HG02943 (cell line): ENCODE measurements around the gene CIDEA.
"Not testable (repeated sequence)": the region's sequence is repeated elsewhere in the genome, so short reads cannot be mapped to it uniquely, and the experiment has no call there.

Experiments
- ATAC-seq: cut with Tn5 transposase; IDR thresholded peaks from one replicate; pipeline ENCODE4 v1.9.1; 2021; ENCODE audit warnings: mild to moderate bottlenecking, low read depth, moderate library complexity; ENCODE audit not compliant: unreplicated experiment

The CIDEA gene

DNA sequence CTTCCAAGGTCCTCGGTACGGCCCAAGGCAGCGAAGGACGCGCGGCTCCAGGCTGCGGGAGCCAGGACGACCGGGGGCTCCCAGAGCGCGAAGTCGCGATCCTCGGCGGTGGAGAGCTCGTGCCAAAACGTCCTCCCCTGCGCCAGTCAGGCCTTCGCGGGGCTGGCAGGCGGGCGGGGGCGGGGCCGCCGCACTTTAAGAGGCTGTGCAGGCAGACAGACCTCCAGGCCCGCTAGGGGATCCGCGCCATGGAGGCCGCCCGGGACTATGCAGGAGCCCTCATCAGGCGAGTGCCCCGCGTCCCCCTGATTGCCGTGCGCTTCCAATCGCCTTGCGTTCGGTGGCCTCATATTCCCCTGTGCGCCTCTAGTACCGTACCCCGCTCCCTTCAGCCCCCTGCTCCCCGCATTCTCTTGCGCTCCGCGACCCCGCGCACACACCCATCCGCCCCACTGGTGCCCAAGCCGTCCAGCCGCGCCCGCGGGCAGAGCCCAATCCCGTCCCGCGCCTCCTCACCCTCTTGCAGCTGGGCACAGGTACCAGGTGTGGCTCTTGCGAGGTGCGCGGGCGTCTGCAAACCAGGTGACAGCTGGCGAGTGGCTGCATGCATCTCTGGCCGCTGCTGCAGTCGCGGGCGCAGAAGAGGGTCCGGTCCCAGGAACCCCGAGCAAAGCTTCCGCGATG, at the start of gene CIDEA:
TSS of gene CIDEA (plus strand) at position 226 of the 684 bp plus-strand sequence. CDS start at position 249, 23 bp downstream.
- ATAC-seq, result no peak

- ATAC-seq, result not testable (repeated sequence)
Observed at GRCh38 chr18:12208296-12209153, 45.6 kb upstream of the CIDEA start.

GRCh38 chr18:12212308-12212707, 41.9 kb upstream of the CIDEA start:
- not testable (repeated sequence) for ATAC-seq

DNA sequence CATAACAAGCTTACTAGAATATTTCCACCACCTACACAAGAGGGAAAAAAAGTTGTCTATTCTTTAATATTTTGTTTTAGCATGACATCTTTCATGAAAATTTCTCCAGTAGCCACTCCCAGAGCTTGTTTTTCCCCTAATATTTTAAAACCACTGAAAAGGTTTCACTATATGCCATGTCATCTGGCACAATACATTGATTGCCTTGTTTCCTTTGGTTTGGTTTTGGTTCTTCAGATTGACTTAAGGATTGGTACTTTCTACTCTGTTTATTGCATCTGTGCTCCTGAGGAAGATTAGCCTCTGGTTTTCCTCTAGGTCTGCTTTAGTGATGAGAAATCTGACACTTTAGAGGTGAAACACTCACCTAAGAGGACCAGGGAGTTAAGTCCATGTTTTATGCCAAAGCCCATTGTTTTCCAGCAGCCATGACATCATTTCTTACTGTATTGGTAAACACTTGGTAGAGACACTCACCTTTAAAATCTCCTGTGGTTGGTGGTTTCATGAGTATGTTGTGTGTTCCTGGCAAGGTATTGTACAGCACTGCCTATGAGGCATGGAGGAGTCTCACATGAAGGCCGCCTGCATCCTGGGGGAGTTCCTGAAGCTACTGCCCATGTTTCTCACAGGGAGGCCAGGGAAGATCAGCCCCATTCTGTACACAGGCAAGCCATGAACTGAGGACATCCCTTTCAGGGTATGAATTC, 39.7 kb upstream of the CIDEA start:
- ATAC-seq, result not testable (repeated sequence)

GRCh38 chr18:12216471-12216870, 37.7 kb upstream of the CIDEA start:
- ATAC-seq, result not testable (repeated sequence)

- ATAC-seq, result not testable (repeated sequence)
Observed at GRCh38 chr18:12218603-12219002, 35.6 kb upstream of the CIDEA start.

DNA sequence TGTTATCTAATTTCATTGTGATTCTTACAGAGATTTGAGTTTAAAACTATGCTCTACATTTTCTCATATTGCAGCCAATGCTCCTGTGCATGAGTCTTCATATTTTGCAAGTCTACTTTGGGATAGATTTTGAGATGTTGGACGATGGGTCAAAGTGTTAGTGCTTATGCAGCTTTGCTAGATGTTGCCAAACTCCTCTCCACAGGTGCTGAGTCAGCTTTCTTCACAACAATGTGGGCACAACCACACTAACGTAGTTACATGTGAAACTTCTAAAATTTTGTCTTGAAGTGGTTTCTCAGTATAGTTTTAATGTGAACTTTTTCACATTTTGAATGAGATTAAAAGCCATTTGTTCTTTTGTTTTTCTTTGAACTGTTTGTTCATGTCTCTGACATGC, 32.1 kb upstream of the CIDEA start:
- ATAC-seq, result not testable (repeated sequence)

DNA sequence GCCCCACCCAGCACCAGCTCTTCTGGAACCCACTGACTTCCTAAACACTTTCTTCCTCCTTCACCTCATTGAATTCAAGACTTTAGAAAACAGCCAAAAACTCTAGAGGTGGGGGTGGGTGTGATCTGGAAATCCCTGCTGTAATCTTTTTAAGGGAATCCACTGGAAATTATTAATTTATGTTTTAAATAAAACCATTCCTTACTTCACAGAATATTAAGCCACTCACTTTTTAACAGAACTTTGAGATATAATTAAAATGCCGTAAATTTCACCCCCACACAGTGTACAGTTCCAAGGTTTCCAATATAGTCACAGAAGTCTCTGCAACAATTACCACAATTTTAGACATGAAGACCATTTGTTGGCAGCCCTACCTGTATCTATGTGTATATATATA, 30.8 kb upstream of the CIDEA start:
- ATAC-seq, result not testable (repeated sequence)

GRCh38 chr18:12226807-12227206, 27.4 kb upstream of the CIDEA start:
- ATAC-seq, result not testable (repeated sequence)

GRCh38 chr18:12227399-12228186, 26.6 kb upstream of the CIDEA start:
- not testable (repeated sequence) for ATAC-seq

DNA sequence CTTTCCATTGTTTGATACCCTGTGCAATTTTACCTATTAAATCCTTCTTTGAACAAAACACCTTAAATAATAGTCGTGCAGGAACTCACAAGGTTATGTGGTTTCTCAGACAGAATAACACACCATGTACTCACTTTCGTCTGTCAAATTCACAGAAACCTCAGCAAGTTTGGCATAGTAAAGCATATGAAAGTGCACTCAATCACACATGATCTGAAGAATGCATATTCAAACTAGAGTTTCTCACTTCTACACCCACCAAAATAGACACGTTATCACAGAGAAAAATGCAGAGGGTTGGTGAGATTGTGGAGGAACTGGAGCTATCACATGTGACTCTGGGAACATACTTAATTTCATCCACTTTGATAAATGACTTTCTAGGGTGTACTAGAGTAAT, 25.9 kb upstream of the CIDEA start:
- not testable (repeated sequence) for ATAC-seq

DNA sequence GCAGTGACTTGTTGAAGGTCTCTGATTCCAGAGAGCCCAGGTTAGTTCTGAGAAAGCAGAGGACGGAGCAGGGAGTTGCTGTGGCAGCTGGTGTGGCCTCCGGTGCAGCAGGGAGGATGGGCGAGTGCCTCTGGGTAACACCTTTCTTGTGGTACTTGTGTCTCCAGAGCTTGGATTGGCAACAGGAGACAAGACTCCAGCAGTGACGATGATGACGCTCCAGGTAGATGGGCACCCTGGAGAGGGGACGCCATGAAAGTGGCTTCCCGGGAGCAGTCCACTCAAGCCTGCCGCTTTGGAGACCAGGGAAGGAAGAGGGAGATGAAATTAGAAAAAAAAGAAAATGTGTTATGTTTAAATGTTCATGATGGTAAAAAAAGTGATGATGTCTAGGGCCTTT, 23.6 kb upstream of the CIDEA start:
- not testable (repeated sequence) for ATAC-seq

- no peak for ATAC-seq
Observed at GRCh38 chr18:12231040-12231882, 22.9 kb upstream of the CIDEA start.

GRCh38 chr18:12231986-12232385, 22.2 kb upstream of the CIDEA start:
- no peak for ATAC-seq

DNA sequence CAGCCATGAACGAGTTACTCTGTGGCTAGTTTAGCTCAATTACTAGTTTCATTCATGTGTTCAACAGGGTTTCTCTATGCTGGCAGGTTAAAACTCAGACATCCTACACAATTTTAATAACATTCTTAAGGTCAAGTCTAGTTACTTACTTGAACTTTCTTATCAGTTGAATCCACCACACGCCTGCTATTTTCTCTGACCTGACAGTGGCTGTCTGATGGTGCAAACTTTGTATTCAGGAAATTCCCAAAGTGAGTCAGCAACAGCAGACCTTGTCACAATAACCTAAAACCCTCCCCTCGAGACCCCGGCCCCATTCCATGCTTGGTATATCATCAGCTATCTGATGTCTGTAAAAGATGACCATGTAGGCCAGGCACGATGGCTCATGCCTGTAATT, 20.8 kb upstream of the CIDEA start:
- ATAC-seq, result no peak

- no peak for ATAC-seq
Observed at GRCh38 chr18:12234451-12235190, 19.5 kb upstream of the CIDEA start.

GRCh38 chr18:12236141-12236540, 18.0 kb upstream of the CIDEA start:
- ATAC-seq, result no peak

DNA sequence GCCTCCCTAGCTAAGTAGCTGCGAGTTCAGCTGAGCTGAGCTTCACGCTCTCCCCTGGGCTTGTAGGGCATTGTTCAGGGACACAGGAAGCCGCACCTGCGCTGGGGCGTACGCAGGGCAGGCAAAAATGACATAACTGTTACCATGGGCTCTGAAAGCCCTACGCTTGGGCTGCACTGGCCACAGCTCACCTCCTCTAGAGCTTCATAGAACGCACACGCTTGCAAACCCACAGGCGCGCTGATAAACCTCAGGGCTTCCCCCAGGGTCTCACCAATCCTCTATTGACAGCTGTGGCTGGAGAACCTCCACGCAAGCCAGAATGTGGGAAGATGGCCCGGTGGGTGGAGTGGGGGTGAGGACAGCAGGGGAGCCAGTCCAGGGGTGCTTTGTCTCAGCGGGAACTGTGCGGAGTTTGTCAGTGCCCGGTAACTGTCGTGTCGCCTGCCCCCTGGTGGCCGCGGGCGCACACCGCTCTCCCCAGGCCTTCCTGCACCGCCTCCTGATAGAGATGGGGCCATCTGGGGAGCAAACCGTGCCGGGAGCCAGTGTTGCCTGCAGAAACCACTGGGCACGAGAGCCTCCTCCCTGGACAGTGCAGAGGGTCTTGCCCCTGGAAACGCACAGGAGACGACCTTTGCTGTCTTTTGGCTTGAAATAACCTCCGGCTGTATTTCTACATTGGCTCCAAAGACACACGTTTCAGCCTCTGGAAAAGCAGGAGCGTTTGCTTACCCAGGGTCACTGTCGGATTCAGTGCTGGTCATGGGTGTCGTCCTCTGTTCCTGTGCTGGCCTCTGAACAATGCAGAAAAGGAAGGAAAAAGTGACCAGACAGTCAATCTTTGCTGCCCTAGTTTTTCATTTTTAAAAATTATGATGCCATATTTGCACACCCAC, 17.0 kb upstream of the CIDEA start:
- ATAC-seq, result peak; percentile 87
